SK-N-SH (cell line): ENCODE measurements around the gene TSGA10IP. TPM values are rescaled to one million over a fixed set of nuclear protein-coding genes. Genes with fewer than 3 reads are reported as not detected.

Source experiments
- CTCF ChIA-PET: fragments of 300-600, 350-600 bp; formaldehyde crosslinking; extraction: SDS; loops from one replicate; lab custom pipeline; 2021; lab: Yijun Ruan, JAX
- POLR2A ChIA-PET: fragments of 350-600 bp; sonication (Branson Sonifier 250); formaldehyde crosslinking; extraction: SDS; loops from one replicate; lab custom pipeline; 2020; ENCODE audit warnings: antibody characterized with exemption, inconsistent platforms; lab: Yijun Ruan, JAX
- DNase-seq: peaks from one replicate; pipeline ENCODE4 v3.0.0; 2012
- H2AFZ ChIP-seq: fragments of 200-600 bp; sonication (generic); 2 replicates; pipeline ENCODE4 v1.8.1; 2016; ENCODE audit warnings: antibody characterized with exemption, mild to moderate bottlenecking, low read depth
- H3F3A ChIP-seq: fragments of 200-600 bp; sonication (generic); replicated peaks from 2 replicates; pipeline ENCODE3; 2016; ENCODE audit warnings: antibody characterized with exemption, mild to moderate bottlenecking; ENCODE audit not compliant: insufficient read depth
- H3K27ac ChIP-seq, 2 experiments: fragments of 200-500 bp in 1 of 2; fragments of 200-600 bp in 1 of 2; sonication (Bioruptor generic) in 1 of 2; sonication (generic), shearing (Covaris generic) in 1 of 2; 2 replicates each; pipeline versions ENCODE4 v1.5.1 to v1.6.1; 2014 to 2016; ENCODE audit warnings: low read depth in 2 of 2, inconsistent platforms in 1 of 2, low read length in 1 of 2, mild to moderate bottlenecking in 1 of 2, mixed read lengths in 1 of 2
- H3K27me3 ChIP-seq: fragments of 200-600 bp; sonication (generic), shearing (Covaris generic); 2 replicates; pipeline ENCODE4 v1.6.1; 2016; ENCODE audit warnings: mixed run types; ENCODE audit not compliant: insufficient read depth
- H3K36me3 ChIP-seq, 2 experiments: fragments of 200-500 bp in 1 of 2; fragments of 200-600 bp in 1 of 2; sonication (Bioruptor generic) in 1 of 2; sonication (generic) in 1 of 2; replicated peaks in 1 of 2; 2 replicates each; pipeline versions ENCODE3 to v1.5.1; 2014 to 2016; ENCODE audit warnings: low read length in 1 of 2, mild to moderate bottlenecking in 1 of 2; ENCODE audit not compliant: insufficient read depth in 2 of 2, control insufficient read depth in 1 of 2
- H3K4me1 ChIP-seq, 2 experiments: fragments of 200-500 bp in 1 of 2; fragments of 200-600 bp in 1 of 2; sonication (Bioruptor generic) in 1 of 2; sonication (generic), shearing (Covaris generic) in 1 of 2; 2 replicates each; pipeline versions ENCODE4 v1.5.1 to v1.6.1; 2014 to 2016; ENCODE audit warnings: low read depth in 1 of 2, low read length in 1 of 2, mixed run types in 1 of 2; ENCODE audit not compliant: insufficient read depth in 2 of 2, control insufficient read depth in 1 of 2
- H3K4me2 ChIP-seq: fragments of 200-600 bp; sonication (generic), shearing (Covaris generic); 2 replicates; pipeline ENCODE4 v1.6.1; 2017; ENCODE audit warnings: mixed run types
- H3K4me3 ChIP-seq, 2 experiments: fragments of 200-500 bp in 1 of 2; fragments of 200-600 bp in 1 of 2; sonication (Bioruptor generic) in 1 of 2; sonication (generic), shearing (Covaris generic) in 1 of 2; 2 replicates each; pipeline versions ENCODE4 v1.5.1 to v1.8.1; 2014 to 2016; ENCODE audit warnings: low read depth in 2 of 2, inconsistent platforms in 1 of 2, low read length in 1 of 2, mild to moderate bottlenecking in 1 of 2, mixed read lengths in 1 of 2, moderate library complexity in 1 of 2
- H3K79me2 ChIP-seq: fragments of 200-600 bp; sonication (generic); 2 replicates; pipeline ENCODE4 v1.8.1; 2017; ENCODE audit warnings: mild to moderate bottlenecking; ENCODE audit not compliant: insufficient read depth
- H3K9ac ChIP-seq: fragments of 200-600 bp; sonication (generic); 2 replicates; pipeline ENCODE4 v1.6.1; 2017; ENCODE audit warnings: mixed run types
- H3K9me2 ChIP-seq: fragments of 200-600 bp; sonication (generic); 2 replicates; pipeline ENCODE4 v1.6.1; 2017; ENCODE audit warnings: mixed run types
- H3K9me3 ChIP-seq: fragments of 200-600 bp; sonication (generic); 2 replicates; pipeline ENCODE4 v1.6.1; 2017; ENCODE audit warnings: mixed run types, mild to moderate bottlenecking, moderate library complexity
- H4K20me1 ChIP-seq: fragments of 200-600 bp; sonication (generic); 2 replicates; pipeline ENCODE4 v1.6.1; 2017; ENCODE audit warnings: mild to moderate bottlenecking, mixed run types; ENCODE audit not compliant: insufficient read depth
- ELF1 ChIP-seq: IDR thresholded peaks from 2 replicates; pipeline ENCODE4 v1.4.0; 2012
- EP300 ChIP-seq, 2 experiments: IDR thresholded peaks; 2 replicates each; pipeline versions ENCODE4 v1.4.0 to v1.6.1; 2012; ENCODE audit warnings: borderline replicate concordance in 1 of 2, low read depth in 1 of 2, low read length in 1 of 2
- EZH2phosphoT487 ChIP-seq: fragments of 200-600 bp; sonication (generic); IDR thresholded peaks from 2 replicates; pipeline ENCODE4 v1.6.1; 2017; ENCODE audit warnings: low read depth, mixed run types, mild to moderate bottlenecking, antibody characterized with exemption, moderate library complexity, borderline replicate concordance
- FOXM1 ChIP-seq: IDR thresholded peaks from 2 replicates; pipeline ENCODE4 v1.4.0; 2012; ENCODE audit warnings: low read depth, mild to moderate bottlenecking
- GATA2 ChIP-seq: sonication (generic); formaldehyde crosslinking; IDR thresholded peaks from 2 replicates; pipeline ENCODE4 v1.5.0; 2020; ENCODE audit warnings: mild to moderate bottlenecking, missing genetic modification reagents
- JUND ChIP-seq: IDR thresholded peaks from 2 replicates; pipeline ENCODE4 v1.4.0; 2012
- MEF2A ChIP-seq: IDR thresholded peaks from 2 replicates; pipeline ENCODE4 v1.4.0; 2012; ENCODE audit warnings: low read depth, borderline replicate concordance
- MXI1 ChIP-seq: IDR thresholded peaks from 2 replicates; pipeline ENCODE4 v1.6.1; 2012; ENCODE audit warnings: mild to moderate bottlenecking, low read depth, low read length, improper control_type of control experiment
- POLR2AphosphoS5 ChIP-seq: IDR thresholded peaks from 2 replicates; pipeline ENCODE4 v1.6.1; 2012; ENCODE audit warnings: low read depth, low read length
- RAD21 ChIP-seq: IDR thresholded peaks from 2 replicates; pipeline ENCODE4 v1.6.1; 2012; ENCODE audit warnings: mild to moderate bottlenecking, low read length
- RCOR1 ChIP-seq: fragments of 150-350 bp; IDR thresholded peaks from 2 replicates; pipeline ENCODE4 v1.6.1; 2017; ENCODE audit warnings: antibody characterized with exemption, low read length
- RFX5 ChIP-seq: IDR thresholded peaks from 2 replicates; pipeline ENCODE4 v1.6.1; 2012; ENCODE audit warnings: mild to moderate bottlenecking, improper control_type of control experiment, low read length
- RXRA ChIP-seq: IDR thresholded peaks from 2 replicates; pipeline ENCODE4 v1.4.0; 2012; ENCODE audit warnings: low read depth, mild to moderate bottlenecking, borderline replicate concordance
- SIN3A ChIP-seq: IDR thresholded peaks from 2 replicates; pipeline ENCODE4 v1.6.1; 2012; ENCODE audit warnings: low read depth, mild to moderate bottlenecking, low read length, moderate library complexity, borderline replicate concordance
- SMC3 ChIP-seq: IDR thresholded peaks from 2 replicates; pipeline ENCODE4 v1.6.1; 2012; ENCODE audit warnings: low read depth, low read length, improper control_type of control experiment
- TAF1 ChIP-seq: IDR thresholded peaks from 2 replicates; pipeline ENCODE4 v1.6.1; 2012; ENCODE audit warnings: low read depth, mild to moderate bottlenecking, low read length, moderate library complexity, borderline replicate concordance
- TCF12 ChIP-seq: IDR thresholded peaks from 2 replicates; pipeline ENCODE4 v1.4.0; 2012
- TEAD4 ChIP-seq: IDR thresholded peaks from 2 replicates; pipeline ENCODE4 v1.4.0; 2012; ENCODE audit warnings: mild to moderate bottlenecking, borderline replicate concordance; ENCODE audit not compliant: insufficient read depth
- YY1 ChIP-seq: IDR thresholded peaks from 2 replicates; pipeline ENCODE4 v1.4.0; 2012; ENCODE audit warnings: low read depth, mild to moderate bottlenecking
- WGBS: methylation state at CpG from one replicate; pipeline ENCODE4 v1.1.6; 2017; ENCODE audit warnings: low lambda C conversion rate; 5-methylcytosine and 5-hydroxymethylcytosine counted together
- polyA plus RNA-seq, 3 experiments: library from polyadenylated mRNA; depleted of rRNA; stranded (reverse); fragments of >200 nt; gene quantifications; 2 replicates each; pipeline ENCODE4 v1.2.3, GENCODE V29; 2012
- TF ChIP-seq, protein P1 (sequence below): IDR thresholded peaks from 2 replicates; pipeline ENCODE4 v1.4.0; 2012; ENCODE audit warnings: low read depth, borderline replicate concordance
- TF ChIP-seq, protein P2 (sequence below): fragments of 150-350 bp; IDR thresholded peaks from 2 replicates; pipeline ENCODE4 v1.6.1; 2016; ENCODE audit warnings: mild to moderate bottlenecking, low read depth, low read length
- TF ChIP-seq, protein P3 (sequence below): IDR thresholded peaks from 2 replicates; pipeline ENCODE4 v1.4.0; 2012; ENCODE audit warnings: low read depth, borderline replicate concordance

TSGA10IP gene
- polyA plus RNA-seq, 1 of the 3 experiments (the other 2 are of a cell fraction): not detected

DNA sequence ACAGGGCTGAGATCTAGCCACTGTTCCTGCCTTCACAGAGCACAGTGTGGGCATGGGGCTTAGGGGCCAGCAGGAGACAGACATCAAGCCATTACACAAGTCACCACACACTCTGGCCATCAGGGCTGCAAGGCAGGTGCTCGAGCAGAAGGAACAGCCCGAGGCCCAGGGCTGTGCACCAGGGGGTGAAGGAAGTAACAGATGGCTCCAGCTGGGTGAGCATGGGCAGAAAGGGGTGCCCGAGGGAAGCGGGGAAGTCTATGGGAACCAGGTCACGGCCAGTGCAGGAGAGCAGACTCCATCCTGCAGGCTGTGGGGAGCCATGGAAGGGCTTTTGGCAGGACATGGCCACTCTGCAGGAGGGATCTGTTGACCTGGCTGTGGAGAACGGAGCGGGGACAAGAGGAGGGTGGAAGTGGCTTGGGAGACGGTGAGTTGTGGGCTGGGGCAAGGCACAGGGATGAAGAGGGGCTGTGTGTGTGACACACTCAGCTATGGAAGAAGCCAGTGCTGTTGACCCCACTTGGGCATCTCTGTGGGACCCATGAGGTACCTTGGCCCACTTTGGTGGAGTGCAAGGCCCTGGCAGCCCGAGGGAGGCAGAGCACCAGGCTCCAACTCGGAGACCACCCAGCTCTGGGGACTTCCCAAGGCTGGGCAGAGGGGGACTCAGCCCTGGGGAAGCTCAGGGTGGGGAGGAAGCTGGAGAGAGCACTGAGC, 30.0 kb upstream of the TSGA10IP start:
- Histone ChIP-seq H3K27ac (peak overlapping the region; percentile 84 to 97; a peak in 3 of 4 replicates), H3K4me3 (no peak overlapping the region), H3K79me2 (peaks cover 66% of the 10 kb centered on the region), H3F3A (peaks cover 27% of the 10 kb centered on the region), H2AFZ (no peak overlapping the region), H3K36me3 (peaks cover 0 to 2% of the 10 kb centered on the region in 2 experiments), H4K20me1 (no peaks in the 10 kb centered on the region), H3K4me1 (peaks cover 28 to 60% of the 10 kb centered on the region in 2 experiments; a peak in 3 of 4 replicates), H3K9me3 (no peaks in the 10 kb centered on the region), H3K4me2 (peak overlapping the region; percentile 96), H3K9ac (peak overlapping the region; percentile 59), H3K9me2 (no peaks in the 10 kb centered on the region), H3K27me3 (no peaks in the 10 kb centered on the region)
- ChIA-PET CTCF (interaction anchor here (1.1 to 2.1 kb wide), 4 partner anchors 23 to 49 kb away, joined by 3 to 11 read pairs (median 6); partner anchors contain the start of gene FIBP), POLR2A (interaction anchor here (0.7 kb wide), 2 partner anchors 56 to 544 kb away, joined by 5 read pairs; no protein-coding TSS in a partner anchor)
- DNase-seq: no peak
- WGBS: 32% methylated on average over 8 of the region's 10 CpGs
- TF ChIP-seq FOXM1 (no peak), YY1 (peak; percentile 4; the same call in 1 of the 2 replicates)
- TF ChIP-seq, protein P1, sequence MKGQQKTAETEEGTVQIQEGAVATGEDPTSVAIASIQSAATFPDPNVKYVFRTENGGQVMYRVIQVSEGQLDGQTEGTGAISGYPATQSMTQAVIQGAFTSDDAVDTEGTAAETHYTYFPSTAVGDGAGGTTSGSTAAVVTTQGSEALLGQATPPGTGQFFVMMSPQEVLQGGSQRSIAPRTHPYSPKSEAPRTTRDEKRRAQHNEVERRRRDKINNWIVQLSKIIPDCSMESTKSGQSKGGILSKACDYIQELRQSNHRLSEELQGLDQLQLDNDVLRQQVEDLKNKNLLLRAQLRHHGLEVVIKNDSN: no peak

DNA sequence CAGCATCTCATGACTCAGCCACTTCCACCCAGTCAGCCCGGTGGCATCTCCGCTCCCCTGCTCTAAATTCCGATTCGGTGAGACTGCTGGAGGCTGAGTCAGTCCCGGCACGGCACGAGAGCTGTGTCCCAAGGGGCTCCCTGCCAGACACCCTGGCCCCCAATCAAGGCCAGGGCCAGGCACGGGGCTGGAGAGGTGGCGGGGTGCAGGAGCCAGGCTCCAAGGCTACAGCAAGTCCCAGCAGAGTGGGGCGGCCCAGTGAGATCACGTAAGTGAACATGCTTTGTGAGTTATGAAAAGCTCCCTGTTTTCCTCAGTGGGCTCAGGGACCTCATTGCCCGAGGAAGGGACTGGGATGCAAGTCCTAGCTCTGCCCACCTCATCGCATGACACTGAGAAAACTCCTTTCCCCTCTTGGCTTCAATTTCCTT, 29.4 kb upstream of the TSGA10IP start:
- H3K9me2 ChIP-seq: no peaks in the 10 kb centered on the region
- no peak overlapping the region for H2AFZ ChIP-seq
- peak overlapping the region; percentile 96 for H3K4me2 ChIP-seq
- H3K4me3 ChIP-seq: peak overlapping the region in 1 of 2 experiments; percentile 28; a peak in 2 of 4 replicates
- no peak for DNase-seq
- peaks cover 72% of the 10 kb centered on the region for H3K79me2 ChIP-seq
- peaks cover 34 to 66% of the 10 kb centered on the region in 2 experiments; a peak in 3 of 4 replicates for H3K4me1 ChIP-seq
- WGBS: 0% methylated on average over 3 of the region's 13 CpGs
- CTCF ChIA-PET: interaction anchor here (1.3 to 3.3 kb wide), 3 partner anchors 27 to 50 kb away, joined by 3 to 24 read pairs (median 7); partner anchors contain the start of gene FIBP
- H3K36me3 ChIP-seq: peaks cover 0 to 4% of the 10 kb centered on the region in 2 experiments
- peak overlapping the region; percentile 84 to 97; a peak in 3 of 4 replicates for H3K27ac ChIP-seq
- peaks cover 24% of the 10 kb centered on the region for H3F3A ChIP-seq
- POLR2A ChIA-PET: no interaction called here
- no peaks in the 10 kb centered on the region for H3K27me3 ChIP-seq
- 0 out of 2 replicates have a peak, but pooled peaks cover 3% of the 10 kb centered on the region for H4K20me1 ChIP-seq
- H3K9ac ChIP-seq: peak overlapping the region; percentile 99; the same call in 1 of the 2 replicates
- no peaks in the 10 kb centered on the region for H3K9me3 ChIP-seq
- TF ChIP-seq RAD21 (no peak), RCOR1 (no peak), SMC3 (no peak), EZH2phosphoT487 (no peak), RXRA (peak; percentile 96), SIN3A (no peak), MEF2A (no peak; the same call in 1 of the 2 replicates), EP300 (IDR thresholded peaks at IDR 0.05; ENCODE audit: borderline replicate concordance in 1 of 2, low read depth in 1 of 2, low read length in 1 of 2) (peak in 1 of 2 experiments; percentile 98; a peak in 2 of 4 replicates), TCF12 (peak; percentile 92), MXI1 (no peak), RFX5 (no peak), GATA2 (CRISPR knock-in tag) (no peak), JUND (peak; percentile 100), TAF1 (peak; percentile 64; the same call in 1 of the 2 replicates), ELF1 (peak; percentile 51; the same call in 1 of the 2 replicates), TEAD4 (peak; percentile 99), POLR2AphosphoS5 (peak; percentile 82; the same call in 1 of the 2 replicates)
- TF ChIP-seq, protein P1: peak; percentile 57
- TF ChIP-seq, protein P2, sequence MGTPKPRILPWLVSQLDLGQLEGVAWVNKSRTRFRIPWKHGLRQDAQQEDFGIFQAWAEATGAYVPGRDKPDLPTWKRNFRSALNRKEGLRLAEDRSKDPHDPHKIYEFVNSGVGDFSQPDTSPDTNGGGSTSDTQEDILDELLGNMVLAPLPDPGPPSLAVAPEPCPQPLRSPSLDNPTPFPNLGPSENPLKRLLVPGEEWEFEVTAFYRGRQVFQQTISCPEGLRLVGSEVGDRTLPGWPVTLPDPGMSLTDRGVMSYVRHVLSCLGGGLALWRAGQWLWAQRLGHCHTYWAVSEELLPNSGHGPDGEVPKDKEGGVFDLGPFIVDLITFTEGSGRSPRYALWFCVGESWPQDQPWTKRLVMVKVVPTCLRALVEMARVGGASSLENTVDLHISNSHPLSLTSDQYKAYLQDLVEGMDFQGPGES: no peak
- TF ChIP-seq, protein P3, sequence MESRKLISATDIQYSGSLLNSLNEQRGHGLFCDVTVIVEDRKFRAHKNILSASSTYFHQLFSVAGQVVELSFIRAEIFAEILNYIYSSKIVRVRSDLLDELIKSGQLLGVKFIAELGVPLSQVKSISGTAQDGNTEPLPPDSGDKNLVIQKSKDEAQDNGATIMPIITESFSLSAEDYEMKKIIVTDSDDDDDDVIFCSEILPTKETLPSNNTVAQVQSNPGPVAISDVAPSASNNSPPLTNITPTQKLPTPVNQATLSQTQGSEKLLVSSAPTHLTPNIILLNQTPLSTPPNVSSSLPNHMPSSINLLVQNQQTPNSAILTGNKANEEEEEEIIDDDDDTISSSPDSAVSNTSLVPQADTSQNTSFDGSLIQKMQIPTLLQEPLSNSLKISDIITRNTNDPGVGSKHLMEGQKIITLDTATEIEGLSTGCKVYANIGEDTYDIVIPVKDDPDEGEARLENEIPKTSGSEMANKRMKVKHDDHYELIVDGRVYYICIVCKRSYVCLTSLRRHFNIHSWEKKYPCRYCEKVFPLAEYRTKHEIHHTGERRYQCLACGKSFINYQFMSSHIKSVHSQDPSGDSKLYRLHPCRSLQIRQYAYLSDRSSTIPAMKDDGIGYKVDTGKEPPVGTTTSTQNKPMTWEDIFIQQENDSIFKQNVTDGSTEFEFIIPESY: peak; percentile 91
